Myocyte (in vitro differentiated cells): Measurements from ENCODE around the gene APOB. TPM values are rescaled to one million over a fixed set of nuclear protein-coding genes. Genes with fewer than 3 reads are reported as not detected.

Source experiments
- DNase-seq: peaks from one replicate; pipeline ENCODE4 v3.0.0-alpha.2; 2012; ENCODE audit warnings: low read depth
- polyA plus RNA-seq: library from polyadenylated mRNA; unstranded; fragments of >200 nt; gene quantifications from one replicate; pipeline ENCODE4 v1.2.1, GENCODE V29; 2012; ENCODE audit warnings: missing spikeins
- total RNA-seq: library from RNA; depleted of rRNA; stranded (reverse); fragments of >200 nt; gene quantifications from 2 replicates; pipeline ENCODE4 v1.2.3, GENCODE V29; 2014

APOB gene, protein sequence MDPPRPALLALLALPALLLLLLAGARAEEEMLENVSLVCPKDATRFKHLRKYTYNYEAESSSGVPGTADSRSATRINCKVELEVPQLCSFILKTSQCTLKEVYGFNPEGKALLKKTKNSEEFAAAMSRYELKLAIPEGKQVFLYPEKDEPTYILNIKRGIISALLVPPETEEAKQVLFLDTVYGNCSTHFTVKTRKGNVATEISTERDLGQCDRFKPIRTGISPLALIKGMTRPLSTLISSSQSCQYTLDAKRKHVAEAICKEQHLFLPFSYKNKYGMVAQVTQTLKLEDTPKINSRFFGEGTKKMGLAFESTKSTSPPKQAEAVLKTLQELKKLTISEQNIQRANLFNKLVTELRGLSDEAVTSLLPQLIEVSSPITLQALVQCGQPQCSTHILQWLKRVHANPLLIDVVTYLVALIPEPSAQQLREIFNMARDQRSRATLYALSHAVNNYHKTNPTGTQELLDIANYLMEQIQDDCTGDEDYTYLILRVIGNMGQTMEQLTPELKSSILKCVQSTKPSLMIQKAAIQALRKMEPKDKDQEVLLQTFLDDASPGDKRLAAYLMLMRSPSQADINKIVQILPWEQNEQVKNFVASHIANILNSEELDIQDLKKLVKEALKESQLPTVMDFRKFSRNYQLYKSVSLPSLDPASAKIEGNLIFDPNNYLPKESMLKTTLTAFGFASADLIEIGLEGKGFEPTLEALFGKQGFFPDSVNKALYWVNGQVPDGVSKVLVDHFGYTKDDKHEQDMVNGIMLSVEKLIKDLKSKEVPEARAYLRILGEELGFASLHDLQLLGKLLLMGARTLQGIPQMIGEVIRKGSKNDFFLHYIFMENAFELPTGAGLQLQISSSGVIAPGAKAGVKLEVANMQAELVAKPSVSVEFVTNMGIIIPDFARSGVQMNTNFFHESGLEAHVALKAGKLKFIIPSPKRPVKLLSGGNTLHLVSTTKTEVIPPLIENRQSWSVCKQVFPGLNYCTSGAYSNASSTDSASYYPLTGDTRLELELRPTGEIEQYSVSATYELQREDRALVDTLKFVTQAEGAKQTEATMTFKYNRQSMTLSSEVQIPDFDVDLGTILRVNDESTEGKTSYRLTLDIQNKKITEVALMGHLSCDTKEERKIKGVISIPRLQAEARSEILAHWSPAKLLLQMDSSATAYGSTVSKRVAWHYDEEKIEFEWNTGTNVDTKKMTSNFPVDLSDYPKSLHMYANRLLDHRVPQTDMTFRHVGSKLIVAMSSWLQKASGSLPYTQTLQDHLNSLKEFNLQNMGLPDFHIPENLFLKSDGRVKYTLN (N-terminal part only)
- total RNA-seq: not detected in 2 replicates
- not detected for polyA plus RNA-seq

DNA sequence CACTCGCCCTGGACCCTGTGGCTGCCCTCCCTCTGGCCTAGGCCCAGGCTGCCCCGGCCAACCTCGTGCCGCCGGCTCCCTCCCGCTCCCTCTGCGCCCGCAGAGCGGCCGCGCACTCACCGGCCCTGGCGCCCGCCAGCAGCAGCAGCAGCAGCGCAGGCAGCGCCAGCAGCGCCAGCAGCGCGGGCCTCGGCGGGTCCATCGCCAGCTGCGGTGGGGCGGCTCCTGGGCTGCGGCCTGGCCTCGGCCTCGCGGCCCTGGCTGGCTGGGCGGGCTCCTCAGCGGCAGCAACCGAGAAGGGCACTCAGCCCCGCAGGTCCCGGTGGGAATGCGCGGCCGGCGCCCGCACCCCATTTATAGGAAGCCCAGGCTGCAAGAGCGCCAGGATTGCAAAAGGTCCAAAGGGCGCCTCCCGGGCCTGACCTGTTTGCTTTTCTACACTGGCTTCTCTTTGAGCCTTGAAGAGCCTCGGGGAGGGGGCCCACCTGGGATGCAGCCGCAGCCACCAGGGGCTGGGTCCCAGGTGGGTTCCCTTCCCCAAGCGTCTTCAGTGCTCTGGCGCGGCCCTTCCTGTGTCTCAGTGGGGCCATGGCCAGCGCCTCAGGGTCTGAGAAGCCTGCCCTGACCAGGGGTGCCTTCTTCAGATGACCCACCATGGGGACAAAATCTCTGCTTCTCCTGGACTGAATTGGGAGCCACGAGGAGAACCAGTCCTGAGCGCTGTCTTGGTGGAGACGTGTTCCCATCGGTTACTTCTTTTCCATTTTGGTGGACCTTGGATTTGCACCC lies at the start of gene APOB:
APOB (minus strand) TSS at position 330 of the 789 bp plus-strand sequence; CDS start at position 202, 128 bp downstream.
- no peak for DNase-seq

GRCh38 chr2:21092308-21092869 lies 48.5 kb upstream of the APOB start:
- DNase-seq: no peak

- no peak for DNase-seq
These were observed 40.5 kb upstream of the APOB start for GRCh38 chr2:21084401-21084800.

GRCh38 chr2:21083482-21083881 lies 39.6 kb upstream of the APOB start:
- no peak for DNase-seq

DNA sequence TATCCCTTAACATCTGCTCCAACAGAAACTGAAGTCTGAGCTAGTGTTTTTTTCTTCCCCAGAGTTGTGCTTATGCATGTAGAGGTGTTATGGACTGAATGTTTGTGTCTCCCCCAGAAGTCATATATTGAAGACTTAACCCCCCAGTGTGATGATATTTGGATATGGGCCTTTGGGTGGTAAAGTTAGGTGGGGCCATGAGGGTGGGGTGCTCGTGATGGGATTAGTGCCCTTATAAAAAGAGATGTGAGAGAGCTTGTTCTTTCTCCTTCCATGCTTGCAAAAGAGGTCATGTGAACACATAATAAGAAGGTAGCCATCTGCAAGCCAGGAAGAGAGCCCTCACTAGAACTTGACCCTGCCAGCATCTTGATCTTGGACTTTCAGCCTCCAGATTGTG lies 34.4 kb upstream of the APOB start:
- no peak for DNase-seq

- no peak for DNase-seq
These were observed 28.8 kb upstream of the APOB start for GRCh38 chr2:21072477-21073242.

- no peak for DNase-seq
These were observed 26.7 kb upstream of the APOB start for GRCh38 chr2:21070341-21071257.

GRCh38 chr2:21069746-21070340 lies 26.0 kb upstream of the APOB start:
- DNase-seq: no peak

DNA sequence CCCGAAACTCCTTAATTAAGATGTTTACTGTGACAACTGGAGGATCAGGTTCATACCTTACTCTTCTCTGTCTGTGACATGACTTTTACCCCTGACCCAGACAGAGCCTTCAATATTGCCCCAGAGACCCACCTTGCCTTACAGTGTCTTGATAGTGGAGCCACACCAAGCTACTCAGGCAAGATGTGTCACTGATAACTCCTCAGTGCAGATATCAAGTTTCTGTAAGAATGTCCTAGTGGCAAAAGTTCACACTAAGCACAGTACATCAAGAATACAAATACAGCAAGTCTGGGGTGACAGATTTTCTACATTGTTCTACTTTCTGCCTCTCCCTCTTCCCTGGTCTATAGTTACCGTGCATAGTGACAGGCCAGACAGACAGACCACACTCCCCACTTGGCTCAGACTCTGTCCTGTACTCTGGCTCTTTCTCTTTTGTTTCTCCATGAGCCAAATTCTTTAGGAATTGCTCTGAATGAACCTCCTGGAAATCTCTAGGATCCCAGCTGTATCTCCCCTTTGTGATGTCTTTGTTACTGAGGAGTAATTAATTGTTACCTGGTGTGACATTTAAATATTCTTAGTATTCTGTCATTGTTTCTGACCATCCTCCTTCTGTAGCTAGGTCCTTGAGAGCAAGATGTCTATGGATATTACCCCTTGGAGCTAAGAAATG lies 24.1 kb upstream of the APOB start:
- no peak for DNase-seq

- no peak for DNase-seq
These were observed 23.3 kb upstream of the APOB start for GRCh38 chr2:21067125-21067524.

DNA sequence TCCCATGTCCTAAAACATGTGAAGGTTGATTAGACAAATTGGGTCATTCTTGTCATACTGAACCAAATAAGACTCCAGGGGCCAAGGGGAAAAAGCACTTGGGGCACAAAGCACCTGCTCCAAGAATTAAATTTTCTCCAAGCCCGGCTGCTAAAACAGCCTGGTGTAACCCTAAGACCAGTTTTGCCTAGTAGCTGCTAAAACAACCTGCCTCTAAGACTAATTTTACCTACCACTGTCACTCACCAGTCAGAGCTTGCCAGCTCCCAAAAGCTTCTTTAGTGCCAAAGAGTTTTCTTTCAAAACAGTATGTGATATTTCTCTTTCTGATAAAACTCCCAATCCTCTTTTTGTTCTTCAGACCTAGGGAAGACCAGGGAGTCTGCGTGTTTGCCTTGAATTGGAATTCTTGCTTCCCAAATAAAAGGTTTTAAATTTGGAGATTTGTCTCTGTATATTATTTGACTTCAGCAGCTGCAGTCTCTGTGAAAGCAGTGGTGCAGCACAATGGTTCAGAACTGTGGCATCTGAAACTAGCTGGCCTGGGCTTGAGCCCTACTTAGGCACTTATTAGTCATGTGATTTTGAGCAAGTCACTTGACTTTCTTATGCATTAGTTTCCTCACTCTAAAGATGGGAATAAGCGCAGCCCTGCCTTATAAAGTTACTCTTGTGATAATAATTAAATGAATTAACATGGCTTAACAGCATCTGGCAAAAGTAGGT lies 16.2 kb upstream of the APOB start:
- DNase-seq: no peak

DNA sequence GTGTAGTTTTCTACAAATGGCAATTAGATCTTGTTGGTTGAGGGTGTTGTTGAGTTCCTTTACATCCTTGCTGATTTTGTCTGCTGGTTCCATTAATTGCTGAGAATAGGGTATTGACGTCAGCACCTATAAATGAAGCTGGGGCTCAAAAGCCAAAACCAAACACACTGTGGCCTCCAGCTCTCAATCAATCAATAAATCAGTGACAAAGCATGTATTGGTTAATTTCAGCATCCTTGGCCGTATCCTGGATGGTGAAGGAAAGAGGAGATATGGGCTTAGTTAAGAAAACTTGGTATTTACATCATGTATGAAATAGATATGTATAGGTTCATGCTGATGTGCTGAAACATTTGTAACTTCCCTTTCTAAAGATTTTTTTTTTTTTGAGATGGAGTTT lies 13.2 kb upstream of the APOB start:
- no peak for DNase-seq

GRCh38 chr2:21055879-21056790 lies 12.3 kb upstream of the APOB start:
- DNase-seq: no peak

DNA sequence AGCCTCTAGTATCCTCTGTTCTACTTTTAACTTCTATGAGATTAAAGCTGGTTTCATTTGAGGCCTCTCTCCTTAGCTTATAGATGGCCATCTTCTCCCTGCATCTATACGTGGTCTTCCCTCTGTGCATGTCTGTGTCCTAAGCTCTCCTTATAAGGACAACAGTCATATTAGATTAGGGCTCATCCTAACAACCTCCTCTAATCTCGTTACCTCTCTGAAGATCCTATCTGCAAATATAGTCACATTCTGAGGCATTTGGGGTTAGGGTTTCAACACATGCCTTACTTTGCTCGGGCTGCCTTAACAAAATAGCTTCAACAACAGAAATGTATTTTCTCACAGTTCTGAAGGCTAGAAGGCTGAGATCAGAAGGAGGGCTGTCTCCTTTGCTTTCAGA lies 11.6 kb upstream of the APOB start:
- DNase-seq: no peak

DNA sequence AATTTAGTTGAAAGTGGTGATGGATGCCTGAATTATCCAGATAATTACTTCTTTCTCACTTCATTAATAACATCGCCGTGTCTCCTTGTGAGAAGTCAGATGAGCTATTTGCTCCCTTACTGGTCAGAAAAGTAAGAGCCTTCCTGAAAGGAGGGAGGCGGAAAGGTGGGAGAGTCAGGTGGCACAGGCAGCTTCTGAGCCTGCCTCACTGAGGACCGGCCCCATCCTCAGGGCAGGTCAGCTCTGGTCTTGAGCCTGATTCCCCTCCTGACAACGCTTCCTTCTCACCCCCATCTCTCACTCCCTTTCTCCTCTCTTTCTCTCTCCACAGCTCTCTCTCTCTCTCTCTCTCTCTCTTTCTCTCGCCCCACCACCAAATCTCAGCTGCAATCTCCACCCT lies 10.1 kb upstream of the APOB start:
- no peak for DNase-seq

- DNase-seq: no peak
These were observed 8.2 kb upstream of the APOB start for GRCh38 chr2:21052044-21052443.
